Spleen (tissue), 11 donors: ENCODE data around the gene TSSC4. TPM values are rescaled to one million over a fixed set of nuclear protein-coding genes. Genes with fewer than 3 reads are reported as not detected.

Source experiments
- DNase-seq: peaks from one replicate; pipeline ENCODE4 v3.0.0-alpha.2; 2020
- H3K27ac ChIP-seq, 8 donors: fragments of 200-600 bp; sonication (generic) in 7 of 8; 1 replicate in 4 of 8; 2 replicates in 4 of 8; pipeline versions ENCODE4 v1.5.0 to v1.8.0; 2016 to 2021; ENCODE audit warnings: inconsistent platforms in 4 of 8, mild to moderate bottlenecking in 4 of 8, moderate library complexity in 1 of 8
- H3K27me3 ChIP-seq, 7 donors: fragments of 200-600 bp; sonication (generic) in 6 of 7; replicated peaks in 1 of 7; 1 replicate in 4 of 7; 2 replicates in 3 of 7; pipeline versions ENCODE4 v1.5.0 to v1.8.0; 2016 to 2021; ENCODE audit warnings: inconsistent platforms in 3 of 7, mild to moderate bottlenecking in 1 of 7
- H3K36me3 ChIP-seq, 6 donors: fragments of 200-600 bp; sonication (generic) in 5 of 6; 1 replicate in 4 of 6; 2 replicates in 2 of 6; pipeline versions ENCODE4 v1.5.0 to v1.8.0; 2016 to 2021; ENCODE audit warnings: inconsistent platforms in 2 of 6
- H3K4me1 ChIP-seq, 6 donors: fragments of 200-600 bp; sonication (generic) in 5 of 6; 1 replicate in 3 of 6; 2 replicates in 3 of 6; pipeline versions ENCODE4 v1.5.0 to v1.8.0; 2016 to 2021; ENCODE audit warnings: inconsistent platforms in 3 of 6
- H3K4me3 ChIP-seq, 8 donors: fragments of 200-600 bp; sonication (generic) in 7 of 8; 1 replicate in 4 of 8; 2 replicates in 4 of 8; pipeline versions ENCODE4 v1.5.0 to v1.8.0; 2016 to 2021; ENCODE audit warnings: inconsistent platforms in 4 of 8, mild to moderate bottlenecking in 4 of 8, moderate library complexity in 2 of 8
- H3K9me3 ChIP-seq, 8 donors: fragments of 200-600 bp; sonication (generic) in 7 of 8; 1 replicate in 4 of 8; 2 replicates in 4 of 8; pipeline versions ENCODE4 v1.5.0 to v1.8.0; 2016 to 2021; ENCODE audit warnings: inconsistent platforms in 4 of 8
- CTCF ChIP-seq, 11 experiments: fragments of 200-600 bp in 7 of 11; fragments of 450-650 bp in 4 of 11; sonication (generic) in 4 of 11; IDR thresholded peaks in 8 of 11; conservative IDR thresholded peaks in 3 of 11; 1 replicate in 7 of 11; 2 replicates in 4 of 11; pipeline versions ENCODE4 v1.4.0 to v1.8.0; 2016 to 2021; ENCODE audit warnings: antibody characterized with exemption in 11 of 11, inconsistent platforms in 4 of 11, mild to moderate bottlenecking in 1 of 11
- POLR2A ChIP-seq, 3 donors: fragments of 450-650 bp; IDR thresholded peaks; one replicate each; pipeline ENCODE4 v1.5.1; 2017; ENCODE audit warnings: antibody characterized with exemption in 3 of 3, mild to moderate bottlenecking in 1 of 3
- POLR2AphosphoS5 ChIP-seq, 3 donors: sonication (generic); formaldehyde crosslinking; IDR thresholded peaks; one replicate each; pipeline ENCODE4 v1.5.1; 2017; ENCODE audit warnings: antibody characterized with exemption in 3 of 3
- WGBS, 5 donors: extraction: QIAGEN DNeasy Blood & Tissue Kit in 3 of 5; methylation state at CpG; one replicate each; pipeline versions ENCODE4 v1.1.5 to v1.1.7; 2013 to 2018; 5-methylcytosine and 5-hydroxymethylcytosine counted together
- intact Hi-C: fragments of 100-400 bp; cut with DNase I; formaldehyde crosslinking; loops from one replicate; pipeline ENCODE4 v1.15.0; 2023; ENCODE audit warnings: low total_unique reads
- polyA plus RNA-seq, 3 donors: library from polyadenylated mRNA; stranded (reverse); fragments of 200-250 nt; gene quantifications; one replicate each; pipeline ENCODE4 v1.2.1, GENCODE V29; 2013
- total RNA-seq, 7 donors: library from RNA; depleted of rRNA in 3 of 7; stranded (reverse); fragments of >200 nt in 3 of 7; fragmentation: NEBNext Ultra II Directional in 4 of 7; extraction: Animal tissue kit (Norgen Biotek cat#: 25700) in 4 of 7; gene quantifications; one replicate each; pipeline versions ENCODE4 v1.1.0 to v1.2.1, GENCODE V29; 2016 to 2021
- donor health status: healthy with polysubstance abuse.
- donor health status: DM: no; HTN: no; CAD: no; lungs with moderate emphysema.
- donor health status: DM: no; HTN: no; CAD: no.
- donor health status: Bipolar disorder and iron deficiency.
- donor health status: healthy.
- donor health status: DM: no; HTN: no; CAD: no.
- donor health status: DM: yes; HTN: yes; CAD: no.

The TSSC4 gene
- total and polyA plus RNA-seq, 10 donors = 28.7 to 94.4 (median 43.7) TPM

GRCh38 chr11:2415171-2415570 is 14.6 kb downstream of the TSSC4 start:
- no peak for DNase-seq
- Histone ChIP-seq H3K27ac (no peak overlapping the region), H3K36me3 (no peaks in the 10 kb centered on the region), H3K4me1 (peaks cover 0 to 11% (median 7%) of the 10 kb centered on the region in 6 donors), H3K4me3 (no peak overlapping the region), H3K27me3 (peaks cover 0 to 16% (median 0%) of the 10 kb centered on the region in 7 donors), H3K9me3 (no peaks in the 10 kb centered on the region)
- intact Hi-C loops = no loop called here
- 78 to 86% (median 83%) methylated on average over 27 to 28 of the region's 28 CpGs for WGBS, 5 donors
- TF ChIP-seq CTCF (IDR thresholded peaks at IDR 0.05 in 8 of 11, conservative IDR thresholded peaks at IDR 0.05 in 3 of 11) (no peak), POLR2A (IDR thresholded peaks at IDR 0.05) (no peak), POLR2AphosphoS5 (IDR thresholded peaks at IDR 0.05) (no peak)

GRCh38 chr11:2415601-2416380 is 15.2 kb downstream of the TSSC4 start:
- H3K4me1 ChIP-seq = peaks cover 5 to 18% (median 13%) of the 10 kb centered on the region in 6 donors
- H3K27me3 ChIP-seq = peaks cover 0 to 20% (median 0%) of the 10 kb centered on the region in 7 donors
- no peak overlapping the region for H3K4me3 ChIP-seq
- WGBS, 5 donors = 66 to 81% (median 75%) methylated on average over 27 to 34 of the region's 34 CpGs
- no peak for TF ChIP-seq CTCF (IDR thresholded peaks at IDR 0.05 in 8 of 11, conservative IDR thresholded peaks at IDR 0.05 in 3 of 11)
- no peak for TF ChIP-seq POLR2A (IDR thresholded peaks at IDR 0.05)
- no peak for TF ChIP-seq POLR2AphosphoS5 (IDR thresholded peaks at IDR 0.05)
- DNase-seq = no peak
- H3K36me3 ChIP-seq = no peaks in the 10 kb centered on the region
- no peak overlapping the region for H3K27ac ChIP-seq
- H3K9me3 ChIP-seq = no peaks in the 10 kb centered on the region
- intact Hi-C loops = loop anchor here (2.0 kb wide), 1 partner anchor 111 kb away; no protein-coding TSS in a partner anchor

GRCh38 chr11:2416765-2417164 is 16.2 kb downstream of the TSSC4 start:
- Histone ChIP-seq H3K9me3 (no peaks in the 10 kb centered on the region), H3K36me3 (no peaks in the 10 kb centered on the region), H3K27ac (no peak overlapping the region), H3K4me1 (peaks cover 6 to 21% (median 14%) of the 10 kb centered on the region in 6 donors), H3K4me3 (no peak overlapping the region), H3K27me3 (peaks cover 0 to 30% (median 5%) of the 10 kb centered on the region in 7 donors)
- 85 to 88% (median 85%) methylated on average over 18 of the region's 18 CpGs for WGBS, 5 donors
- TF ChIP-seq CTCF (IDR thresholded peaks at IDR 0.05 in 8 of 11, conservative IDR thresholded peaks at IDR 0.05 in 3 of 11) (no peak), POLR2A (IDR thresholded peaks at IDR 0.05) (no peak), POLR2AphosphoS5 (IDR thresholded peaks at IDR 0.05) (no peak)
- intact Hi-C loops = loop anchor here (2.0 kb wide), 1 partner anchor 112 kb away; no protein-coding TSS in a partner anchor
- no peak for DNase-seq
